Liver (tissue), 3 donors: Measurements from ENCODE around the gene C10orf105.

ENCODE experiments used
- CTCF ChIP-seq: fragments of 150-350 bp; IDR thresholded peaks from 2 replicates; pipeline ENCODE4 v1.5.1; 2017; ENCODE audit warnings: improper control_type of control experiment, low read depth, low read length; ENCODE audit not compliant: missing input control
- GABPA ChIP-seq, 2 donors: IDR thresholded peaks in 1 of 2; conservative IDR thresholded peaks in 1 of 2; 2 replicates each; pipeline ENCODE4 v1.6.1; 2016; ENCODE audit warnings: antibody characterized with exemption in 2 of 2, mild to moderate bottlenecking in 1 of 2, moderate library complexity in 1 of 2
- JUND ChIP-seq, 2 donors: IDR thresholded peaks; 2 replicates each; pipeline ENCODE4 v1.6.1; 2016; ENCODE audit warnings: antibody characterized with exemption in 2 of 2
- YY1 ChIP-seq: IDR thresholded peaks from 2 replicates; pipeline ENCODE4 v1.6.1; 2016; ENCODE audit warnings: antibody characterized with exemption, mild to moderate bottlenecking
- ZBTB33 ChIP-seq: IDR thresholded peaks from 2 replicates; pipeline ENCODE4 v1.6.1; 2016; ENCODE audit warnings: antibody characterized with exemption
- donor health status: healthy.
- donor health status: healthy.

GRCh38 chr10:71761541-71762113, 42.0 kb upstream of the C10orf105 start:
- TF ChIP-seq CTCF (no peak), ZBTB33 (no peak), YY1 (no peak), JUND (IDR thresholded peaks at IDR 0.05) (no peak), GABPA (IDR thresholded peaks at IDR 0.05 in 1 of 2, conservative IDR thresholded peaks at IDR 0.05 in 1 of 2) (no peak)
